ENCODE results near the gene ALG14.
"Not testable (repeated sequence)": the region's sequence is repeated elsewhere in the genome, so short reads cannot be mapped to it uniquely, and the experiment has no call there.

Gene ALG14, protein sequence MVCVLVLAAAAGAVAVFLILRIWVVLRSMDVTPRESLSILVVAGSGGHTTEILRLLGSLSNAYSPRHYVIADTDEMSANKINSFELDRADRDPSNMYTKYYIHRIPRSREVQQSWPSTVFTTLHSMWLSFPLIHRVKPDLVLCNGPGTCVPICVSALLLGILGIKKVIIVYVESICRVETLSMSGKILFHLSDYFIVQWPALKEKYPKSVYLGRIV

DNA sequence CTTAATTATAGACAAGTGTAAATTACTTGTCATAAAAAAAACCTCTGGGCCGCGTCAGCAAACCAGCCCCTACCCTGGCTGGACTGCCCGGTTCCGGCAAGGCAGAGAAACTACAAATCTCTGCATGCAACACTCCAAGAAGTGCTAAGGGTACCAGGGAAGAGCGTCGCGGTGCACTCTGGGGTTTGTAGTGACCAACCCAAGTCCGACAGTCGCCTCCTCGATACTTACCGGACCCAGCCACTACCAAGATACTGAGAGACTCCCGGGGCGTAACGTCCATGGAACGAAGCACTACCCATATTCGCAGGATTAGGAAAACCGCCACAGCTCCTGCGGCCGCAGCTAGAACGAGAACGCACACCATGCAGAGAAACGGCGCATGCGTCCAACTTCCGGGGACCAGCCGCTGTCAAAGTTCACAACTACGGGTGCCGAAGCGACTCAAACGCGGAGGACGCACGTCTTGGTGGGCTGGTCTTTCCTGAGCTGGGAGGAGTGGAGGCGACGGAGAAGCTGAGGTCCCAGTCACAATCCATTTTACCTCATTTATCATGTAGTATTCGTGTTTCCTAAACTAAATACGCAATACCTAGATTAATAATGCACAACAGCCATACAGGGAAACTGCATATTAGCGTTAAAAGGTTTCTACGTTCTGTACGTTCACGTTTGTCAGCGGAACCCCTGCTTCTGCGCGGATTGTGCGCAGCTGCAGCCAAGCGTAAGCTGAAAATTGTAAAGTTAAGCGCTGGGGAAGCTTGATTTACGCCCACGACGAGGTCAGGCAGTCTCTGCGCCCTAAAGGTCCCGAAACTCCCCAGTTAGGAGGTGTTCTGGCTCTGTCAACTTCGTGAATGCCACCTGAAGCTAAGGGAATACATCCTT, at the start of gene ALG14:
Gene ALG14 (minus strand): TSS at position 420 of the 888 bp plus-strand sequence. CDS start 53 bp downstream, at position 367.
- peak; percentile 82 to 86 for DNase-seq

DNA sequence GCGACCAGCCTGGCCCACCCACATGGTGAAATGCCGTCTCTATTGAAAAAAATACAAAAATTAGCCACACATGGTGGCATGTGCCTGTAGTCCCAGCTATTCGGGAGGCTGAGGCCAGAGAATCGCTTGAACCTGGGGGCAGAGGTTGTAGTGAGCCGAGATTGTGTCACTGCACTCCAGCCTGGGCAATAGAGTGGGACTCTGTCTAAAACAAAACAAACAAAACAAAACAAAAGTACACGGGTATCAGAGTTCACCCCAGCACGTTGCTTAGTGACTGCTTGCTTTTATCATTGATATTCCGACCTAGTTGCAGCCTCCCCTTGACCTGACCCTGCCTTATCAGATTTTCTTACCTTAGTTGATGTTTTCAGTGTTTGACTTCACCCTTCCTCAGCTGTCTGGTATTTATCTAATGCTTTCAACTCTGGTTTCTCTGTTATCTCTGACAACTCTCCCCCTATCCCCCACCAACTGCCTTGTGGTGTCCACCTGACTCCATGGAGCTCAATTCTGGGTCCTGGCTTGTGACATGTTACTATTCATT, 49.5 kb upstream of the ALG14 start:
- no peak for DNase-seq

DNA sequence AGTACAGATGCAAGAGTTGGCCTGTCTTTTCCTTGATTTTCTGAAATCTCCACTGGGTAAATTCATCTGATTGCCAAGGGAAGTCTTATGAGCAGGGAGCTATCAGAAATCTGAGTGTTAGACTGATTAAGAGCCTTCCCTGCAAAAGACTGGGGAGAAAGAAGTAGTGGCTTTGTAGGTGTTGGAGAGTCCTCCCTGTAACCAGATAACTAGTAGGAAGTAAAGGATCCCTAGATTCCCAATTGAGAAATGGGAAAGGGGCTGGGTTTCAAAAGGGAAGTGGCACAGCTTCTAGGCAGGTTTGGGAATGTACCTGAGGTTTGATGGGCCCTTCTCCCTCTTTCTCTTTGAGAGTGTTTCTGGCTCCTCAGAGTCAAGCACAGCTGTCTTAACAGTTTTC, 46.5 kb upstream of the ALG14 start:
- DNase-seq = no peak

DNA sequence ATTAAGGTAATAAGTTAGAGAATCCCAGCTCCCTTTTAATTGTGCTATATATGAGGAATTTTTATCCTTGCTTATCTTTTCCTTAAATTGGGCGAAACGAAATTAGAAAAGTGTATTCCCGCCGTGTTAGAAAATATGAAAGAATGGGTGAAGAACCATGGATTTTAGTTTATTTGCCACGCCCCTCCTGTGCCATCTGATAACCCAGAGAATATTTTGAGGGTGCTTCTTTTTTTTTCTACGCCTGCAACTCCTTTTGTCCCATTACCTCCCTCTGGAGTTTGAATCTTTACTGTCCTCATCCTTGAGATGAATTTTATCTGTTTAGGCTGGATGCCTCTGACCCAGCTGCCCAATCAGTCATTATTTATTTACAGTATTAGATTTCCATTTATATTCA, 46.0 kb upstream of the ALG14 start:
- no peak for DNase-seq

DNA sequence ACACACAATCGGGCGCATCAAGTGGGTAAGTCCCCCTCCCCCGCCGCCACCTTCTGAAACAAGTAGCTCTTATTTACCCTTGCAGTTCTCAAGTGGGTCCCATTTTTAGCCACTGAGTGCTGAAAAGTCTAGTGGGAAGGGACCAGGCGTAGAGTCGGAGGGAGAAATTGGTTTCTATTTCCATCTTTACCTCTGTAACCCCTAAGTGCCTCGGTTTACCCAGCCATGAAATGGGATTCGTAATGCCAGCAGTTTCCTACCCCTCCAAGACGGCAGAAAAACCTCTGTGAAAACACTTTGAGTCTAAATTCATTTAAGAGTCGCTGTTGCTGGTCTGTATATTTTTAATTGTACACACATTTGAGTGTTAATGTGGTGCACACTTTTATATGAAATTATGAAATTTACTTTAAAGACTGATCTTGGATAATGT, 45.3 kb upstream of the ALG14 start:
- DNase-seq = no peak

DNA sequence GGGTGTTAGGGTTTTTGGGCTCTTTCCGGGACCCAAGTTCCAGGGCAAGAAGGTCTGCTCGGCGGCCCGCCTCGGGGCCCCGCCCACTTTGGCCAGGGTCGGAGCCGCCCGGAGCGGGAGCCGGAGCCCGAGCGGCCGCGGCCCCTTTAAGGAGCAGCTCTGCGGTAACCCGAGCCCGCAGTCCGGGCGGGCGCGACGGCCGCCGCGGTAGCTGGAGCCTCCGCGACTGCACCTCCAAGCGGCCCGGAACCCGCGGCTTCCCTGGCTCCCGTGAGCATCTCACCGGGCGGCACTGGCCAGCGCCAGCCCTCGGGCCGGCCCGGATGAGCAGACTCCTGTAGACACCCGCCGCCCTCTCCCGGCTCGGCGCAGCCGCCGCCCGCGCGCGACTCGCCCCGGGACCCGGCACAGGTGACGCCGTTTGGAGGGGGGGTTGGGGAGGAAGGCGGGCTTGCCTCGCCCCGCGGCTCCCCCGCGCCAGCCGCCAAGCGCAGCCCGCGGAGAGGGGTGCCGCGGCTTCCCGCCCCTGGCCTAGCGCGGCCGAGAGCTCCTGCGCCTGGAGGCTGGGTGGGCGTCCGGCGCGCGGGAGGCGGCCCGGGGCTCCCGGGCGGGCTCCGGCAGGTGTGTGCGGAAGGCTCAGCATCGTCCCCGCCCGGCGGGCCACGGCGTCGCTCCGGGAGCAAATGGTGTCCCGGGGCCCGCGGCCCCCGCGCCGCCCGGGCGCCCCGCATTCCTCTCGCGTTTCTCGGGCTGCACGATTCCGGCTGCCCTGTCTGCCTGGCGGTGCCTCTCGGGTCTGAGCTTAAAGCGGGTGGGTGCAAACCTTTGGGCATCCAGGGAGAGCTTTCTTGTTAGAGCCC, 44.7 kb upstream of the ALG14 start, which contains the start of gene TLCD4:
Gene TLCD4 (plus strand): TSS at position 149 of the 860 bp plus-strand sequence. CDS start 26,547 bp downstream, outside the sequence.
- no peak for DNase-seq

DNA sequence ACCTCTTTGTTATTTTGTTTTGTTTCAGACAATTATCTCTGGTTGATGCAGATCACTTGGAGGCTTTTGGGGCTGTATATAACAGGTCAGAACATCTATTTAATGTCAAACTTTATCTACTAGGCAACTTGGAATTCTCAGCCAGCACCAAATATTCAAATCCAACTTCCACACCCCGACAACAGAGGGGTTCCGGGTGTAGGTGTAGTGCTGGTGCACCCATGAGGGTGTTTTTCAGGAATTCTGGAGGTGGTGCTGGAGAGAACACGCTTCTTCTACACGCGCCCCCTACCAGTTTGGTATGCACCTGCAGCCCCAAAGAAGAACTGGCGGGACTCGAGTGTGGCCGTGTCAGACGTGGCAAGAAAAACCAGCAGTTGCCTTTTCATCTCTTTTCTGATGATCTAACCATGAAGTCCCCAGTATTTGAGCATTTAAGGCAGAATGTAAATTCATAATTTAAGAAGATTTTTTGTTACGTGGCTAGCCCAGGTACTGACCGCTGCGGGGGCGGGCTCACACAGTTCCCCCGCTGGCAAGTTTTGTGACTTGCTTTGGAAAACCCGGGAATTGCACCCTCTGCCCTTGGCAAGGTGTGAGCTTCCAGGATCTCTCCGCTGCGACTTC, 43.9 kb upstream of the ALG14 start:
- no peak for DNase-seq

DNA sequence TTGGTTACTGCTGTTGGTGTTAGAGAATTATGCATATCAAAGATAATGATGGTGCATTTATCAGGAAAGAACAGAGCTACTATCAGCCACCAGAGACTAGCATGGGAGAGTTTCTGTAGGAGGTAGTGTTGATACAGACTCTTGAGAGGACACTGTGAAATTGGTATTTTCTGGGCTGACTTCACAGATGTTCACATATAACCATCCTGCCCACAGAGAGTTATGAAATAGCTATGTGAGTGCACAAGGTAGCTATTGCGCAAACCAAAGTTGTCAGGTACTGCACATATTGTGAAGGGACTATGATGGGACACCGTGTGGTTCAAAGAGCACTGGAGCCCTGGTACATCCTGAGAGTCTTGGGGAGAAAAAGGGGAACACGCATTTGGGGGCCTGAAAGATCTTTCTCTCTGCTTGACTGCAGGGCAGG, 43.0 kb upstream of the ALG14 start:
- no peak for DNase-seq

DNA sequence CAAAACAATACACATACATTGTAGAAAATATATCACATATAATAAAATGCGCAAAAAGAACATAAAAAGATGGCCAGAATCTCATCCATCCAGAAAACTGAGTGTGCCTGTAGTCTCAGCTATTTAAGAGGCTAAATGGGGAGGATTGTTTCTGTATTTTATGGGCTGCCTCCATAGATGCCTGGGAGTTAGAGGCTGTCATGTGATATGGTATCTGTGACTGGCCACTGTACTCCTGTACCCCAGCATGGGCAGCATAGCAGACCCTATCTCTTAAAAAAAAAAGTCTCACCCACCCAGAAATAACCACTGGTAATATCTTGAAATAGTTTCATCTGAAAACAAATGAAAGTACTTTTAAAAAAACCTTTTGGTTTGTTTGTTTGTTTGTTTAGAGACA, 40.9 kb upstream of the ALG14 start:
- DNase-seq = no peak

DNA sequence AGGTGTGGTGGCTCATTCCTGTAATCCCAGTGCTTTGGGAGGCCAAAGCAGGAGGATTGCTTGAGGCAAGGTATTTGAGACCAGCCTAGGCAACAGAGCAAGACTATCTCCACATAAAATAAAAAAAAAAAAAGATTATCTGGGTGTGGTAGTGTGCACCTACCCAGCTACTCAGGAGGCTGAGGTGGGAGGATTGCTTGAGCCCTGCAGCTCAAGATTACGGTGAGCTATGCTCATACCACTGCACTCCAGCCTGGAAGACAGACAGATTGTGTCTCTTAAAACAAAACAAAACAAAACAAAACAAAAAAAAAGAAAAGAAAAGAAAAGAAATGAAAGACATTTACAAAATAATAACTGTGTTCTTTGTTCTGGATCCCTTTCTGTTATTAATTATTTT, 38.3 kb upstream of the ALG14 start:
- DNase-seq = no peak

DNA sequence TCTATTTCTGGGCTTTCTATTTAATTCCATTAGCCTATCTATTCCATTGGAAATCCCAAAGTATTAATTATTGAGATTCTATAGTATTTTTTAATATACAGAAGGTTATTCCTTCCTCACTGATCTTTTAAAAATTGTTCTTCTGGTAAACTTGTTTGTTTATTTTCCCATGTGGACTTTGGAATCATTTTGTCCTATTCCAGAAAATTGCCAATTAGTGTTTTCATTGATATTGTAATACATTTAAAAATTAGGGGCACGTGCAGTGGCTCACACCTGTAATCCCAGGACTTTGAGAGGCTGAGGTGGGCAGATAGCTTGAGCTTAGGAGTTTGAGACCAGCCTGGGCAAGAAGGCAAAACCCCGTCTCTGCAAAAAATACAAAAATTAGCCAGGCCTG, 36.0 kb upstream of the ALG14 start:
- no peak for DNase-seq

DNA sequence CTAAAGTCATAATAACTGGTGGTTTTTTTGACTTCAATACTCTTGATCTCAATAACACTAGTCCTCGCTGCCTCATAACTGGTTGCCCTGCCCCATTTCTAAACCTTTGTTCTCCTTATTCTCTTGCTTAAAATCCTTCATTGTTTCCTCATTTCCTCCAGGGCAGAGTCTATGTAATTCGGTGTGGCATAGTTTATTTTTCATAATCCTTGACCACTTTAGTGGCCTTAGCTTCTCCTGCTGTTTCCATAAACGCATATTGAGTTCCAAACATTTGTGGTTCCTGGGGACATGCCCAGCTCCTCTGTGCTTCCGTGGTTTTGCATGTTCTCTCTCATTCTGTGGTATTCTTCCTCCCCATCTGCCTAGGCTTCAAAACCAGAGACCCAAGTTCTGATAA, 25.4 kb upstream of the ALG14 start:
- DNase-seq = no peak

DNA sequence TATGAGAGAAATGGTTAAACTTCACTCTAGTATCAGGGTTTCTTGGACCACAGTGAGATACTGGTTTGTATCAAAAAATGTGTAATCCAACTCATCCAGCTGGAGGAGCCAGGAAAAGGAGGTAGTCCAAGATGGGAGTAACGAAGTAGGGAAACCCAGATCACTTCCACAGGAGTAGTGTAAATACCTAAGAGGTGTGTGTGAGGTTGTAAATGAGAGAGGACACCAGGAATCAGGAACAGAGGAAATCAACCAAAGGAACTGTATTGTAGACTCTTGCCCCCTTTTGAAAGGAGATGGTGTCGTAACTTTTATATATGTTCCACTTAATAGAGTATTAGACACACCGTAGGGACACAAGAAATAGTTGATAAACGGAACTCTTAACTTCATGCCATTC, 24.7 kb upstream of the ALG14 start:
- DNase-seq = no peak

DNA sequence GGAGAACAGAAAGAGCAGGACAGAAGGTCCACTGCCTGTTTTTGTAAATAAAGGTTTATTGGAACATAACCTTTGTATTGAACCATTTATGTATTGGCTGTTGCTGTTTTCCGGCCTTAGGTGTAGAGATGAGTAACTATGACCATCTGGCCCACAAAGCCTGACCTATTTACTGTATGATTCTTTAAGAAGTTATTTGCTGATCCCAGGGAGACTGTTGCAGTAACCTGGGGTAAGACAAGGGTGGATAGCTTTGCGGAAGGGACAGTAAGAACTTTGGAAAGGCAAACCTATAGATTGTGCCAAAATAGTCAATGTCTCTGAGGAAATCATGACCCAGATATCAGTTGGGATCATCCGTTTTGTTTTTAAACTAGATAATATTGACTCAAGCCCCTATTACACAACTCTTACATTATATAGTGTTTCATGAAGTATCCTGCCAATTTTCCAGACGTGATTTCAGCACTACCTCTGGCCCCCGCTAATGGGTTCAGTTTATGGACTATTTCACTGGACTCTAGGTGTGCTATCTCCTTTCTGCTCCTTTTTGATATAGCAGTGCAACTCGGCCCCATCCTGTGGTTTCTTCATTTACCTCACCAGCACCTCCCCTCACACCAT, 23.6 kb upstream of the ALG14 start:
- no peak for DNase-seq

DNA sequence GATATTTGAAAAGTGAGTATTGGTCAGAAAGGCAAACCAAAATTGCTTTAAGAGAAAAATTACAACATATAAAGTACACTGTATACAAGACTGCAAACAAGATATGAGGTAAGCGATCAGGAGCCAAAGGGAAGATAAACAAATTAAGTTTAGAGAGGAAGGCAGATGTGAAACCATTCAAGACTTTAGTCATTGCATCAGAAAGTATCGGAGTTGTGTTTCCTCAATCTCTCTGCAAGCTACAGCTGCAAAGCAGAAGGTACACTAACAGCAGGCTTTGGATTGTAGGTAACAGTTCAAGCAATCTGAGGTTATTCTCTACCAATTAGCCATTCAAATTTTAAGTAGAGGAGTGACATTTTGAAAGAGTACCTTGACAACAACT, 23.1 kb upstream of the ALG14 start:
- DNase-seq = no peak

DNA sequence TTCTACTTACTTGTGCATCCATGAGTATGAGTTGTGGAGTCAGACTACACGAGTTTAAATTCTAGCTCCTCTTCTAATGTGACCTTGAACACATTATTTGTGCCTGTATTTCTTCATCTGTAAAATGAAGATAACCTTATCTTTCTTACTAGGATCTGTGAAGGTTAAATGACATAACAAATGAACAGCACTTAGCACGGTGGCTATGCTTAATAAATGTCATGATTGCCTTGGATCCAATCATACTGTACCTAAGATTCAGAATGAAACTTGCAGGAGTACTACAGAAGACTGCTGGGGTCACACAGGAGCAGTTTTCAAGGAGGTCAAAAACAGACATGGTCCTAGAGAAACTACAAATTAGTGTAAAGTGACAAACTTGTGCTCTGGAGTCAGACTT, 22.2 kb upstream of the ALG14 start:
- DNase-seq = no peak

DNA sequence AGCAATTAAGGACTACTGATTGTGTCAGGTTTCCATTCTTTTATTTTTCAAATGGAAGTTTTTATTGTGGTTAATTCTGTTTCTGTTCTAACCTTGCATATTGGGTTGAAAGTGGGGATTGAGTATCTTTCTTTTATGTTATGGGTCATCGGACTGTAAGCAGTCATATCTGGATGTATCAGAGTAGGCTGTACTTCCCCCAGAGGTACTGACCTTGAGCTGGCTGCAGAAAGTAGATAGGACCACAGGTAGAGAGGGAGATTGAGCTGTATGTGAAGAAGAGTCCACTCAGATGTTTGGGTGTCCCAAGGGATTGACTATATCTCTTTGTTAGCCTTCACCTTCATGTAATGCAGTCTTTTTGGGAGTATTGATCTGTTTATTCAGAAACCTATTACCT, 20.5 kb upstream of the ALG14 start:
- no peak for DNase-seq

DNA sequence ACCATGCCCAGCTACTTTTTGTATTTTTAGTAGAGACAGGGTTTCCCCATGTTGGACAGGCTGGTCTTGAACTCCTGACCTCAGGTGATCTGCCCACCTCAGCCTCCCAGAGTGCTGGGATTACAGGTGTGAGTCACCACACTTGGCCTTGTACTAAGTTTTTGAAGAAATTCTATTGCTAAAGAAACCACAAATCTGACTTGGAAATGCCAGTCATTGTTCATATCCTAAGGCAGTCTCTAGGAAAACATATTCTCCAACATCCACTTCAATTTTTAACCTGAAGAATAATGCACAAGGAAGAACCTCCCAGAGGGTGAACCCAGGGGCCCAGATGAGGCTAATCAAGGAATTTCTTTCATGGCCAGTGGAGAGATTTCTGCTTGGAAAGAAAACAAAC, 20.1 kb upstream of the ALG14 start:
- not testable (repeated sequence) for DNase-seq

DNA sequence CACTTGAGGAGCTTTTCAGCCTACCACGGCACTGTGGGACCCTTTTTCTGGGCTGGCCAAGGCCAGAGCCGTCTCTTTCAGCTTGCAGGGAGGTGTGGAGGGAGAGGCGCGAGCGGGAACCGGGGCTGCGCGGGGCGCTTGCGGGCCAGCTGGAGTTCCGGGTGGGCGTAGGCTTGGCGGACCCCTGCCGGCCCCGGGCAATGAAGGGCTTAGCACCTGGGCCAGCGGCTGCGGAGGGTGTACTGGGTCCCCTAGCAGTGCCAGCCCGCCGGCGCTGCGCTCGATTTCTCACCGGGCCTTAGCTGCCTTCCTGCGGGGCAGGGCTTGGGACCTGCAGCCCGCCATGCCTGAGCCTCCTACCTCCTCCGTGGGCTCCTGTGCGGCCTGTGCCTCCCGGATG, 18.5 kb upstream of the ALG14 start:
- not testable (repeated sequence) for DNase-seq

DNA sequence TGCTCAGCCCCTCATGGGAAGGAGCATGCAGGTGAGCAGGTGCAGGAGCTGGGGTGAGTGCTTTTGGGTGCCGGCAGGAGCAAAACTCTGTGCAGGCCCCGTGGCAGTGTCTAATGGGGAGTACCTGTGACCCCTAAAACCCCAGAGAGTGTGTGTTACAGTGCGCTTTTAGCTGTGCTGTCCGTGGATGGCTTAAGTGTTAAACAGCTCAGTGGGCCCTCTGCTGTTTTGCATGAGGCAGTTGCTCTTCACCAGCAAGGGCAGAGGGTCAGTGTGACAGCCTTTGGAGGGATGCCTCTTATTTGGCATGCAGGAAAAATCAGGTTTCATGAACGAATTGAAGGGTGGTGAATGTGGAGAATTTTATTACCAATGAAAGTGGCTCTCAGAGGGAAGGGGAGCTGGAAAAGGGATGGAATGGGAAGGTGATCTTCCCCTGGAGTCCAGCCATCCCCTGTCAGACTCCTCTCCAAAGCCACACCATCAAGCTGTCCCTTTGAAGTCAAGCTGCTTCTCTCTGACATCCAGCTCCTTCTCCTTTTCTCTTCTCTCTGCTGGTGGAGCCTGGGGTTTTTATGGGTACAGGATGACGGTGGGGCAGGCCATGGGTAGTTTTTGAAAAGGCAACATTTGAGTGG, 17.0 kb upstream of the ALG14 start:
- no peak for DNase-seq

DNA sequence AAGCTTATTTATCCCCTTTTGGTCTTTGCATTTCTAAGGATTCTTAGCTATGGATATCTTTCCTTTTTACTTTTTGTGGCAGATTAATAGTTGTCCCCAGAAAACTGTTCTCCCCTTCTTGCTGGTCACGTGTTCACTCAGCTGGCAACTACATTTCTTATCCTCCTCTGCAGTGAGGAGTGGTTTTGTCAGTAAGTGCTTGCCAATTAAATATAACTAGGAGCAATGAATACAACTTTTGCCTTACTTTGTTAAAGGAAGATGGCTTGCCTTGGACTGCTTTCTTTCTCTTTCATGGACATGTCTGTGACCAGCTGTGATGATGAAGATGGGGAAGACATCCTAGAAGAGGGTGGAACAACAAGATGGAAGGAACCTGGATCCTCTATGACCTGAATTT, 15.6 kb upstream of the ALG14 start:
- DNase-seq = no peak
